Caco-2 (cell line): ENCODE measurements around the gene VTN. TPM values are rescaled to one million over a fixed set of nuclear protein-coding genes. Genes with fewer than 3 reads are reported as not detected.
"Not testable (repeated sequence)": the region's sequence is repeated elsewhere in the genome, so short reads cannot be mapped to it uniquely, and the experiment has no call there.

Source experiments
- BruUV-seq: library from RNA; stranded (reverse); fragments of 400-500 nt; replicated peaks from 2 replicates; lab custom pipeline; 2021; lab: Mats Ljungman, UMichigan
- CTCF ChIA-PET: fragments of 300-600 bp; sonication (Branson Sonifier 250); formaldehyde crosslinking; loops from one replicate; lab custom pipeline; 2022; ENCODE audit warnings: antibody characterized with exemption; lab: Charles Lee
- POLR2A ChIA-PET: fragments of 300-600 bp; sonication (Branson Sonifier 250); formaldehyde crosslinking; loops from one replicate; lab custom pipeline; 2022; ENCODE audit warnings: antibody characterized with exemption; lab: Charles Lee
- DNase-seq, 2 experiments: peaks; one replicate each; pipeline versions ENCODE4 v3.0.0 to v3.0.0-alpha.2; 2020 to 2022
- H3K27me3 ChIP-seq: replicated peaks from 2 replicates; pipeline ENCODE4 v1.6.0; 2011; ENCODE audit warnings: low read length; ENCODE audit not compliant: control insufficient read depth, insufficient read depth
- H3K36me3 ChIP-seq: 2 replicates; pipeline ENCODE4 v1.5.1; 2011; ENCODE audit warnings: low read length; ENCODE audit not compliant: control insufficient read depth, insufficient read depth
- H3K4me1 ChIP-seq: fragments of 250-450 bp; sonication (Bioruptor Pico); 2 replicates; pipeline ENCODE4 v1.5.1; 2020; ENCODE audit warnings: mild to moderate bottlenecking
- H3K4me3 ChIP-seq: 2 replicates; pipeline ENCODE4 v1.5.1; 2011; ENCODE audit warnings: low read depth, mild to moderate bottlenecking, control low read depth, low read length
- H3K9me3 ChIP-seq: fragments of 250-450 bp; sonication (Bioruptor Pico); 2 replicates; pipeline ENCODE4 v1.5.1; 2020; ENCODE audit warnings: mild to moderate bottlenecking, moderate library complexity
- H3K27ac Mint-ChIP-seq: one replicate; pipeline ENCODE4 v1.8.0; 2022; ENCODE audit warnings: mixed read lengths; ENCODE audit not compliant: unreplicated experiment
- H3K27me3 Mint-ChIP-seq: one replicate; pipeline ENCODE4 v1.8.0; 2022; ENCODE audit warnings: mixed read lengths; ENCODE audit not compliant: insufficient read depth, unreplicated experiment
- H3K36me3 Mint-ChIP-seq: one replicate; pipeline ENCODE4 v1.8.0; 2022; ENCODE audit warnings: mild to moderate bottlenecking, mixed read lengths; ENCODE audit not compliant: insufficient read depth, unreplicated experiment
- H3K4me1 Mint-ChIP-seq: one replicate; pipeline ENCODE4 v1.8.0; 2022; ENCODE audit warnings: low read depth, mixed read lengths; ENCODE audit not compliant: unreplicated experiment
- H3K4me3 Mint-ChIP-seq: one replicate; pipeline ENCODE4 v1.8.0; 2022; ENCODE audit warnings: mild to moderate bottlenecking, moderate library complexity, mixed read lengths; ENCODE audit not compliant: unreplicated experiment
- H3K9me3 Mint-ChIP-seq: one replicate; pipeline ENCODE4 v1.8.0; 2022; ENCODE audit warnings: mixed read lengths; ENCODE audit not compliant: unreplicated experiment
- CTCF ChIP-seq, 2 experiments: fragments of 200-600 bp in 1 of 2; IDR thresholded peaks; 1 replicate in 1 of 2; 2 replicates in 1 of 2; pipeline versions ENCODE4 v1.5.1 to v1.8.0; 2011 to 2022; ENCODE audit warnings: antibody characterized with exemption in 1 of 2, control low read depth in 1 of 2, inconsistent platforms in 1 of 2, low read depth in 1 of 2, low read length in 1 of 2, mild to moderate bottlenecking in 1 of 2, moderate library complexity in 1 of 2; ENCODE audit not compliant: insufficient read depth in 1 of 2, severe bottlenecking in 1 of 2, unreplicated experiment in 1 of 2
- intact Hi-C: fragments of 100-400 bp; cut with micrococcal nuclease; formaldehyde crosslinking; loops from one replicate; pipeline ENCODE4 v1.10.0; 2022; ENCODE audit not compliant: unreplicated experiment
- total RNA-seq: library from RNA; stranded (reverse); gene quantifications from 2 replicates; pipeline ENCODE4 v1.2.3, GENCODE V29; 2022

The VTN gene
- total RNA-seq, 1 experiment from 2014 or later = 273 TPM

- intact Hi-C loops = no loop called here
- H3K4me1 Mint-ChIP-seq = peaks cover 20% of the 10 kb centered on the region
- H3K4me3 Mint-ChIP-seq = no peak overlapping the region
- POLR2A ChIA-PET = no interaction called here
- BruUV-seq = no TSS peak
- peaks cover 14% of the 10 kb centered on the region for H3K36me3 ChIP-seq
- no peaks in the 10 kb centered on the region for H3K9me3 ChIP-seq
- no peak overlapping the region for H3K4me3 ChIP-seq
- no peak for TF ChIP-seq CTCF (IDR thresholded peaks at IDR 0.05; ENCODE audit: insufficient read depth in 1 of 2, low read depth in 1 of 2, low read length in 1 of 2, severe bottlenecking in 1 of 2, unreplicated experiment in 1 of 2)
- peak overlapping the region; percentile 21 for H3K27ac Mint-ChIP-seq
- no peaks in the 10 kb centered on the region for H3K27me3 Mint-ChIP-seq
- H3K36me3 Mint-ChIP-seq = peaks cover 84% of the 10 kb centered on the region
- no peaks in the 10 kb centered on the region for H3K27me3 ChIP-seq
- CTCF ChIA-PET = no interaction called here
- H3K9me3 Mint-ChIP-seq = no peaks in the 10 kb centered on the region
- peaks cover 25% of the 10 kb centered on the region for H3K4me1 ChIP-seq
- no peak for DNase-seq
Measured at GRCh38 chr17:28341516-28341915, 28.6 kb downstream of the VTN start.

GRCh38 chr17:28340374-28340773 is 29.7 kb downstream of the VTN start:
- CTCF ChIA-PET = no interaction called here

DNA sequence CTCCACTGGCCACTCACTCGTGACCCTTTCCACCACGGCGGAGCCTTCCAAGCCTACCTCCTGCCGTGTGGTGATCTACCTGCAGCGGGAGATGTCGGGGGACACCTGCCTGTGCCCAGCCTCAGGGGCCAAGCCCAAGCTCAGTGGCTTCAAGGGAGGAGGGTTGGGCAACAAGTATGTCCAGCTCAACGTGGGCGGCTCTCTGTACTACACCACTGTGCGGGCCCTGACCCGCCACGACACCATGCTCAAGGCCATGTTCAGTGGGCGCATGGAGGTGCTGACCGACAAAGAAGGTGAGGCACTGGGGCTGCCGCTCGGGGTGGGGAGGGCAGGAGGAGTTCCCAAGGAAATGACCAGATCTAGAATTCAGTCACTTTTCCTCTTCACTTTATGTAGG is 30.7 kb downstream of the VTN start:
- H3K9me3 ChIP-seq = no peaks in the 10 kb centered on the region

More at GRCh38 chr17:28340374-28340773, 29.7 kb downstream of the VTN start:
- no TSS peak for BruUV-seq
- Mint-ChIP-seq H3K9me3 (no peaks in the 10 kb centered on the region), H3K36me3 (peaks cover 84% of the 10 kb centered on the region), H3K27me3 (no peaks in the 10 kb centered on the region), H3K4me3 (no peak overlapping the region), H3K4me1 (peaks cover 13% of the 10 kb centered on the region), H3K27ac (no peak overlapping the region)
- no peak for TF ChIP-seq CTCF (IDR thresholded peaks at IDR 0.05; ENCODE audit: insufficient read depth in 1 of 2, low read depth in 1 of 2, low read length in 1 of 2, severe bottlenecking in 1 of 2, unreplicated experiment in 1 of 2)
- intact Hi-C loops = no loop called here
- H3K9me3 ChIP-seq = no peaks in the 10 kb centered on the region
- H3K36me3 ChIP-seq = peaks cover 12% of the 10 kb centered on the region
- no peaks in the 10 kb centered on the region for H3K27me3 ChIP-seq
- no peak for DNase-seq
- POLR2A ChIA-PET = no interaction called here
- H3K4me1 ChIP-seq = peaks cover 14% of the 10 kb centered on the region
- no peak overlapping the region for H3K4me3 ChIP-seq

GRCh38 chr17:28338769-28339212 is 31.3 kb downstream of the VTN start:
- BruUV-seq, H3K4me3 Mint-ChIP-seq, H3K9me3 ChIP-seq, H3K27me3 ChIP-seq, H3K4me3 ChIP-seq, DNase-seq, CTCF ChIA-PET, H3K9me3 Mint-ChIP-seq, H3K27me3 Mint-ChIP-seq: not testable (repeated sequence)
- H3K27ac Mint-ChIP-seq = peak overlapping the region; percentile 15
- peaks cover 25% of the 10 kb centered on the region for H3K4me1 Mint-ChIP-seq
- H3K36me3 ChIP-seq = peaks cover 12% of the 10 kb centered on the region
- intact Hi-C loops = loop anchor here (5.0 to 10.0 kb wide), 2 partner anchors 236 to 296 kb away; partner anchors contain the start of genes ALDOC, NLK and PIGS
- POLR2A ChIA-PET = interaction anchor here (0.6 kb wide), 3 partner anchors 23 to 59 kb away, joined by 3 to 5 read pairs (median 3); no protein-coding TSS in a partner anchor
- peaks cover 21% of the 10 kb centered on the region for H3K4me1 ChIP-seq
- peaks cover 82% of the 10 kb centered on the region for H3K36me3 Mint-ChIP-seq

More for the DNA sequence above, 30.7 kb downstream of the VTN start:
- Histone ChIP-seq H3K4me3 (no peak overlapping the region), H3K27me3 (no peaks in the 10 kb centered on the region), H3K36me3 (peaks cover 12% of the 10 kb centered on the region), H3K4me1 (peaks cover 16% of the 10 kb centered on the region)
- no peak for DNase-seq
- ChIA-PET POLR2A (interaction anchor here (0.5 to 0.6 kb wide), 4 partner anchors 23 to 66 kb away, joined by 3 to 5 read pairs (median 3); no protein-coding TSS in a partner anchor), CTCF (no interaction called here)
- H3K4me3 Mint-ChIP-seq = no peak overlapping the region
- H3K36me3 Mint-ChIP-seq = peaks cover 81% of the 10 kb centered on the region
- H3K9me3 Mint-ChIP-seq = no peaks in the 10 kb centered on the region
- H3K27me3 Mint-ChIP-seq = no peaks in the 10 kb centered on the region
- intact Hi-C loops = loop anchor here (5.0 to 10.0 kb wide), 2 partner anchors 235 to 297 kb away; partner anchors contain the start of genes ALDOC, NLK and PIGS
- no TSS peak for BruUV-seq
- H3K27ac Mint-ChIP-seq = no peak overlapping the region
- no peak for TF ChIP-seq CTCF (IDR thresholded peaks at IDR 0.05; ENCODE audit: insufficient read depth in 1 of 2, low read depth in 1 of 2, low read length in 1 of 2, severe bottlenecking in 1 of 2, unreplicated experiment in 1 of 2)
- H3K4me1 Mint-ChIP-seq = peaks cover 19% of the 10 kb centered on the region
